WI38 (cell line): Measurements from ENCODE around the gene TRABD2B.

Experiments
- H3K4me3 ChIP-seq: 2 replicates; pipeline ENCODE4 v1.5.1; 2011; ENCODE audit warnings: low read depth, mild to moderate bottlenecking, control low read depth, low read length
- TF ChIP-seq, protein P1 (sequence below): IDR thresholded peaks from 2 replicates; pipeline ENCODE4 v1.5.1; 2012; ENCODE audit warnings: low read depth, mild to moderate bottlenecking, control low read depth, low read length

The TRABD2B gene

GRCh38 chr1:47849005-47849521 is 148.1 kb downstream of the TRABD2B start:
- no peak overlapping the region for H3K4me3 ChIP-seq
- TF ChIP-seq, protein P1, sequence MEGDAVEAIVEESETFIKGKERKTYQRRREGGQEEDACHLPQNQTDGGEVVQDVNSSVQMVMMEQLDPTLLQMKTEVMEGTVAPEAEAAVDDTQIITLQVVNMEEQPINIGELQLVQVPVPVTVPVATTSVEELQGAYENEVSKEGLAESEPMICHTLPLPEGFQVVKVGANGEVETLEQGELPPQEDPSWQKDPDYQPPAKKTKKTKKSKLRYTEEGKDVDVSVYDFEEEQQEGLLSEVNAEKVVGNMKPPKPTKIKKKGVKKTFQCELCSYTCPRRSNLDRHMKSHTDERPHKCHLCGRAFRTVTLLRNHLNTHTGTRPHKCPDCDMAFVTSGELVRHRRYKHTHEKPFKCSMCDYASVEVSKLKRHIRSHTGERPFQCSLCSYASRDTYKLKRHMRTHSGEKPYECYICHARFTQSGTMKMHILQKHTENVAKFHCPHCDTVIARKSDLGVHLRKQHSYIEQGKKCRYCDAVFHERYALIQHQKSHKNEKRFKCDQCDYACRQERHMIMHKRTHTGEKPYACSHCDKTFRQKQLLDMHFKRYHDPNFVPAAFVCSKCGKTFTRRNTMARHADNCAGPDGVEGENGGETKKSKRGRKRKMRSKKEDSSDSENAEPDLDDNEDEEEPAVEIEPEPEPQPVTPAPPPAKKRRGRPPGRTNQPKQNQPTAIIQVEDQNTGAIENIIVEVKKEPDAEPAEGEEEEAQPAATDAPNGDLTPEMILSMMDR: no peak

DNA sequence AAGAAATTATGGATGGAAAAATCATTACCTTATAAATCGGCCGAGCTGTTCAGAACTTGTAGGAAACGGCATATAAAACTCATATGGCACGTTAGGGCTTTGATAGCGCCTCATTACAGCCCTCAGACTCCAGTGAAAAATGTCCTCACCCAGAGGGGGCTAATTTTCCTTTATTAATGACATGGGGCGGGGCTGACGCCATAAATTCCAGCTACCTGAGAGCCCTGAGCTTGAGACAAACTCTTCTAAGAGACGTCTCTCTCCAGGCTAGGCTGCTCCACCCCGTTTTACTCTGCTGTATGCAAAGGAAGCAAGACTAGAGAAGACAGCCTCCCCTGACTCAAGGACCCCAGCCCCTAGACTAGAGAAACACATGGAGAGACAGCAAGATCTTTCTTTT is 149.4 kb downstream of the TRABD2B start:
- H3K4me3 ChIP-seq: no peak overlapping the region

DNA sequence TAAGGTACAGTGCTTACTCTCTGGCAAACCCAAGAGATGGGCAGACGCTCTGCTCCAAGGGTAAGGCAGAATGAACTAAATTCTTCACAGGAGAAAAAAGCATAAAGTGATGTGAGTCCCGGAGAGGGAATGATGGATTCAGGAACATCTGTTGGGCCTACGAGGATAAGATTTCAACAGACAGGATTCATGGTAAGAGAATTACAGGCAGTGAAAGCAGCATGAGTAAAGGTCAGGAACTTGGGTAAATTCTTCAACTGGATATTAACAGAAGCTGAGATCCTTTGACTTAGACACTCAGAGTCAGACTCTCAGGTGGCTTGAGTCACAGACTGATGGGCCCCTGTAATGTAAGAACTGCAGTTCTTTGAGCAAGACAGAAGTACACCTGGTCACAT is 152.6 kb downstream of the TRABD2B start:
- no peak overlapping the region for H3K4me3 ChIP-seq
- TF ChIP-seq, protein P1: no peak

More for the DNA sequence above, 149.4 kb downstream of the TRABD2B start:
- TF ChIP-seq, protein P1: no peak

DNA sequence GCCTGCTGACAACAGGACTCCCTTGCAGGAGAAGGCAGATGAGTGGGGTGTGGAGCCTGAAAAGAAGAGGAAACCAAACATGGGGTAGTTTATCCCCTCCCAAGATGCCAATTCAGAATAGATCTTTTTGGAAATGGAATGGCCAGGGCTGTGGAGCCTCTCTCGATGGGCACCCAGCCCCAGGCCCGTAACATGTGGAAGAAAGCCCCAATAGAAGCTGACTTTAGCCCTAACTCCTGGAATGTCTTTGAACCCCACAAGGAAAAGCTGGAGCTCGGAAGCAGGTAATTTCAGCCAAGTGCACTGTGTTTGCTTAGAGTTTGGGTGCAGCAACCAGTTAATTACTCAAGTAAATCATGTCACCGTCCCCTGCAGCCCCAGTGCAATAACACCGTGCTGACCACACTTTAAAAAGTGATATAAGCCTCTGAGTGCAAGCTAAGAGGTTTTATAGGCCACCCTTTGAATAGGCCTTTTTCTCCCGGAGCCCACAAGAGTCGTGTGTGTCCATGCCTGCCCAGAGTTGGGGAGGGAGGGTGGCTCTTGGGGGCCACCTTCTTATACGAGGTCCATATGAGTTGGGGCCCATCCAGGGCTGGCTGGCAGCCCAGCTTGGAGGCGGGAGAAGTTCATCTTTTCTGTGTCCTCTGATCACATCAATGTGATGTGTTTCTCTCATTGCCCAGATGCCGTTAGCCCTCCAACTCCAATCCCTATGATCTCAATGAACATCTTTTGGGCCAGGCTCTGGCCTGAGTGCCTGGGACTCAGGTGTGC is 153.2 kb downstream of the TRABD2B start:
- TF ChIP-seq, protein P1: no peak
- no peak overlapping the region for H3K4me3 ChIP-seq

DNA sequence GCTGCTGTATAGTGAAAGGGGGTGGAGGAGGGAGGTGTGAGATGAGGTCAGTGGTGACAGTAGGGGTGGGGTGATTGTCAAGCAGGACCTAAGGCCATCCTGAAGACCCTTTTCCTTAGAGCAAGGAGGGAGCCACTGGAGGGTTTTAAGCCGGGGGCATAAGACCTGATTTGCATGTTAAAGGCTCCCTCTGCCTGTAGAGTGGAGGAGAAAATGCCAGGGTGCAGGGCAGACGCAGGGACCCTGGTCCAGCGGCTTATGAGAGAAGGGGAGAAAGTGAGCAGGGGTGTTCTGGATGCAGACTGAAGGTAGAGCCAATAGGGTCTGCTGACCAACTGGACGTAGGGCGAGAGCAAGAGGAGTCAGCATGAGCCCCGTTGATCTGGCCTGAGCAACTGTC is 154.1 kb downstream of the TRABD2B start:
- H3K4me3 ChIP-seq: no peak overlapping the region
- TF ChIP-seq, protein P1: no peak

GRCh38 chr1:47842228-47842919 is 154.8 kb downstream of the TRABD2B start:
- no peak overlapping the region for H3K4me3 ChIP-seq
- TF ChIP-seq, protein P1: no peak

GRCh38 chr1:47841356-47841755 is 155.8 kb downstream of the TRABD2B start:
- TF ChIP-seq, protein P1: no peak
- H3K4me3 ChIP-seq: no peak overlapping the region
